Neural cell (in vitro differentiated cells): ENCODE measurements around the gene BEX2. TPM values are rescaled to one million over a fixed set of nuclear protein-coding genes. Genes with fewer than 3 reads are reported as not detected.

Experiments
- H2AFZ ChIP-seq: fragments of 200-600, 300-800 bp; sonication (generic), shearing (Covaris generic); 2 replicates; pipeline ENCODE4 v1.6.0; 2014; ENCODE audit warnings: low read depth, mild to moderate bottlenecking, antibody characterized with exemption, low read length, moderate library complexity
- H3F3A ChIP-seq: fragments of 200-600 bp; shearing (Covaris generic); 2 replicates; pipeline ENCODE4 v1.6.1; 2016; ENCODE audit warnings: mild to moderate bottlenecking, moderate library complexity, mixed read lengths, antibody characterized with exemption, low read length; ENCODE audit not compliant: insufficient read depth, poor library complexity, severe bottlenecking
- H3K27ac ChIP-seq: fragments of 200-600, 300-800 bp; sonication (generic), shearing (Covaris generic); 2 replicates; pipeline ENCODE4 v1.5.1; 2014; ENCODE audit warnings: mild to moderate bottlenecking, low read length, moderate library complexity
- H3K27me3 ChIP-seq: fragments of 300-800, 200-600 bp; sonication (generic), shearing (Covaris generic); 2 replicates; pipeline ENCODE4 v1.6.0; 2014; ENCODE audit warnings: mild to moderate bottlenecking, low read depth, low read length, moderate library complexity; ENCODE audit not compliant: insufficient read depth
- H3K36me3 ChIP-seq: fragments of 300-800, 200-600 bp; sonication (generic), shearing (Covaris generic); 2 replicates; pipeline ENCODE4 v1.5.1; 2014; ENCODE audit warnings: mild to moderate bottlenecking, antibody characterized with exemption, low read length, moderate library complexity; ENCODE audit not compliant: insufficient read depth
- H3K4me2 ChIP-seq: fragments of 300-800, 200-600 bp; sonication (generic), shearing (Covaris generic); 2 replicates; pipeline ENCODE4 v1.6.0; 2014; ENCODE audit warnings: mild to moderate bottlenecking, low read length
- H3K4me3 ChIP-seq: fragments of 300-800, 200-600 bp; sonication (generic), shearing (Covaris generic); 2 replicates; pipeline ENCODE4 v1.5.1; 2014; ENCODE audit warnings: mild to moderate bottlenecking, low read length, moderate library complexity
- H3K79me2 ChIP-seq: fragments of 200-600 bp; shearing (Covaris generic); replicated peaks from 2 replicates; pipeline ENCODE4 v1.6.0; 2014; ENCODE audit warnings: mild to moderate bottlenecking, low read length, moderate library complexity; ENCODE audit not compliant: insufficient read depth
- H3K9ac ChIP-seq: fragments of 300-800, 200-600 bp; sonication (generic), shearing (Covaris generic); 2 replicates; pipeline ENCODE4 v1.6.1; 2016; ENCODE audit warnings: mild to moderate bottlenecking, low read length, mixed read lengths
- H3K9me2 ChIP-seq: fragments of 200-600 bp; shearing (Covaris generic); 2 replicates; pipeline ENCODE4 v1.6.1; 2016; ENCODE audit warnings: mild to moderate bottlenecking, low read length, mixed read lengths; ENCODE audit not compliant: insufficient read depth
- H3K9me3 ChIP-seq: fragments of 200-600, 300-800 bp; sonication (generic), shearing (Covaris generic); 2 replicates; pipeline ENCODE4 v1.6.1; 2016; ENCODE audit warnings: mild to moderate bottlenecking, mixed run types, low read length, moderate library complexity, mixed read lengths
- H4K20me1 ChIP-seq: fragments of 200-600 bp; shearing (Covaris generic); 2 replicates; pipeline ENCODE4 v1.6.1; 2016; ENCODE audit warnings: mild to moderate bottlenecking, mixed run types; ENCODE audit not compliant: insufficient read depth
- CTCF ChIP-seq: fragments of 450-650 bp; IDR thresholded peaks from 2 replicates; pipeline ENCODE4 v1.5.1; 2014; ENCODE audit warnings: antibody characterized with exemption, mild to moderate bottlenecking, moderate library complexity; ENCODE audit not compliant: poor library complexity, severe bottlenecking
- EP300 ChIP-seq: fragments of 450-650 bp; conservative IDR thresholded peaks from 2 replicates; pipeline ENCODE4 v1.6.1; 2014; ENCODE audit warnings: antibody characterized with exemption, mild to moderate bottlenecking, moderate library complexity; ENCODE audit not compliant: poor library complexity, severe bottlenecking
- EZH2 ChIP-seq: fragments of 200-600, 300-800 bp; shearing (Covaris generic), sonication (generic); IDR thresholded peaks from 2 replicates; pipeline ENCODE4 v1.6.1; 2014; ENCODE audit warnings: antibody characterized with exemption, low read length, borderline replicate concordance, mild to moderate bottlenecking; ENCODE audit not compliant: insufficient read depth, poor library complexity, severe bottlenecking
- MXI1 ChIP-seq: fragments of 450-650 bp; conservative IDR thresholded peaks from 2 replicates; pipeline ENCODE4 v1.6.1; 2014; ENCODE audit warnings: antibody characterized with exemption, mild to moderate bottlenecking; ENCODE audit not compliant: poor library complexity, severe bottlenecking
- POLR2AphosphoS5 ChIP-seq: IDR thresholded peaks from 2 replicates; pipeline ENCODE4 v1.6.1; 2012
- RAD21 ChIP-seq: fragments of 450-650 bp; conservative IDR thresholded peaks from 2 replicates; pipeline ENCODE4 v1.6.1; 2014; ENCODE audit warnings: antibody characterized with exemption, mild to moderate bottlenecking, moderate library complexity
- REST ChIP-seq: IDR thresholded peaks from 2 replicates; pipeline ENCODE4 v1.6.1; 2012; ENCODE audit warnings: borderline replicate concordance
- SMC3 ChIP-seq: fragments of 450-650 bp; conservative IDR thresholded peaks from 2 replicates; pipeline ENCODE4 v1.6.1; 2014; ENCODE audit warnings: antibody characterized with exemption, mild to moderate bottlenecking, moderate library complexity; ENCODE audit not compliant: poor library complexity
- TAF1 ChIP-seq: IDR thresholded peaks from 2 replicates; pipeline ENCODE4 v1.6.1; 2012; ENCODE audit warnings: low read depth
- polyA plus RNA-seq: library from polyadenylated mRNA; depleted of rRNA; stranded (reverse); fragments of >200 nt; gene quantifications from 2 replicates; pipeline ENCODE4 v1.2.3, GENCODE V29; 2014
- small RNA-seq, 3 experiments: library from RNA; depleted of rRNA; stranded (forward); fragments of <200 nt; gene quantifications; one replicate each; pipeline ENCODE3, GENCODE V24; 2012

Gene BEX2
- polyA plus RNA-seq, 1 donor from 2014 or later: 631 TPM

- Histone ChIP-seq H3K27ac (no peak overlapping the region), H3K9ac (peak overlapping the region; percentile 16), H3K4me3 (peak overlapping the region; percentile 42)
Observed at GRCh38 chrX:103275947-103276567, 34.7 kb downstream of the BEX2 start.

GRCh38 chrX:103274284-103274683, 36.5 kb downstream of the BEX2 start:
- Histone ChIP-seq H2AFZ (no peak overlapping the region), H3K36me3 (no peaks in the 10 kb centered on the region), H3K27me3 (no peaks in the 10 kb centered on the region), H3K9ac (no peak overlapping the region), H4K20me1 (no peaks in the 10 kb centered on the region), H3K4me2 (no peak overlapping the region), H3K9me2 (no peaks in the 10 kb centered on the region), H3F3A (no peaks in the 10 kb centered on the region), H3K27ac (no peak overlapping the region), H3K9me3 (no peaks in the 10 kb centered on the region), H3K4me3 (no peak overlapping the region), H3K79me2 (no peaks in the 10 kb centered on the region)
- TF ChIP-seq RAD21: no peak

More at GRCh38 chrX:103275947-103276567, 34.7 kb downstream of the BEX2 start:
- Histone ChIP-seq H2AFZ (no peak overlapping the region), H4K20me1 (no peaks in the 10 kb centered on the region), H3F3A (no peaks in the 10 kb centered on the region), H3K27me3 (no peaks in the 10 kb centered on the region), H3K4me2 (no peak overlapping the region), H3K9me3 (no peaks in the 10 kb centered on the region), H3K36me3 (no peaks in the 10 kb centered on the region), H3K79me2 (no peaks in the 10 kb centered on the region), H3K9me2 (no peaks in the 10 kb centered on the region)
- TF ChIP-seq CTCF (no peak), SMC3 (no peak), EP300 (no peak), POLR2AphosphoS5 (no peak), EZH2 (no peak), REST (no peak), MXI1 (no peak), TAF1 (no peak), RAD21 (no peak)

Small RNA genes within 50 kb of the gene (small RNA-seq; reads per million reads assigned to genes)
- 0 reads per million in 3 experiments for gene Z92846.1

Other genes starting within 250 kb of the BEX2 start
- 1,035 and 1,048 TPM in 2 replicates for gene BEX1, start 246.8 kb downstream of the BEX2 start, polyA plus RNA-seq
- gene NXF3, start 217.8 kb downstream of the BEX2 start, polyA plus RNA-seq: not detected in 2 replicates
- 383 and 417 TPM in 2 replicates for gene BEX4, start 95.9 kb downstream of the BEX2 start, polyA plus RNA-seq
- gene TCEAL8, start 55.8 kb downstream of the BEX2 start, polyA plus RNA-seq: 145 and 167 TPM in 2 replicates
- gene TCEAL5, start 34.2 kb downstream of the BEX2 start, polyA plus RNA-seq: 2.2 and 2.4 TPM in 2 replicates
- 193 and 203 TPM in 2 replicates for gene TCEAL7, start 19.2 kb upstream of the BEX2 start, polyA plus RNA-seq
- gene TCEAL9, start 45.5 kb upstream of the BEX2 start, polyA plus RNA-seq: 84.5 and 102 TPM in 2 replicates
- 989 and 991 TPM in 2 replicates for gene BEX3, start 65.5 kb upstream of the BEX2 start, polyA plus RNA-seq
- gene RAB40A, start 208.5 kb upstream of the BEX2 start, polyA plus RNA-seq: 1.9 and 2.9 TPM in 2 replicates